IPS-NIHi11 (cell line): Measurements from ENCODE around the gene COMMD10.

Source experiments
- DNase-seq: peaks from one replicate; pipeline ENCODE4 v3.0.0; 2012; ENCODE audit warnings: mixed read lengths, low spot score

The COMMD10 gene

DNA sequence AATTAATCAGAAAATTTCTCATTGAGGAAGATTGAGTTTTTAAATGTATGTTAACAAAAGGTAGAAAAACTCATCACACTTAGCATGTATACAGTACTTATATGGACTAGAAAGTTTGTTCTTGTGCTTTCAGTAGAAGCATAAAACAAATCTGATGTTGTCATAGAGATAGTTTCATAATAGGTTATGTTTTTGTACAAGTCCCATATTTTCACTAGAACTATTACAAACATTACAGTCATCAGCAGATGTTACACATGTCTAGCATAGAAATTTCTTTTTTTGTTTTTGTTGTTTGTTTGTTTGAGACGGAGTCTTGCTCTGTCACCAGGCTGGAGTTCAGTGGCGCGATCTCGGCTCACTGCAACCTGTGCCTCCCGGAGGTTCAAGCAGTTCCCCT lies 131.4 kb downstream of the COMMD10 start:
- DNase-seq: no peak

DNA sequence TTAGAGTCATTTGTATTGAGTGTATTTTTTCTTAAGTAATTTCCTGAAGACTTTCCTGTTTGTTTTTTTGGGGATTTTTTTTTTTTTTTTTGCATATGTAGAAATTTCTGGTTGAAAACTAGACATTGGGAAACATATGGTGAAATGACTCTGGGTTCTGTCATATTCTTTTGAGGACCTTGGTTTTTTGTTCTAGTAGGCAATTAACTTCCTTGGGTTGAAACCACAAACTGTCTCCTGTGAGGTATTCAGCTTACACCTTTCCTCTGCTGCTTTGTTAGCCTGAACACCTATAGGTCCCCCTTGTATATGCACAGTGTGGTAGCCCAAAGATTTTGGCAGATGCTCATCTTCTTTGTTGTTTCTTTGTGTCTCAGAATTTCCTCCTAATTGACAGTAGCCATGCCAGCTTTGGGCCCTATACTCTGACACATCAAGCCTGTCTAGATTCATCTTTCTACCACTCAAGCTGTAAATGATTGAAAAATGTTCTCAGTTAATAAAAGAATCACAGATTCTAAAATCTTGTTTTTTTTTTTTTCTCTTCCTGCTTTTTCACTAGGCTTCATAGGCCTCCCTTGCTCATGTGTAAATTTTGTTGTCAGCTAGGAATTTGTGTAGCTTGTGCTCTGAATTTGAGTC lies 140.6 kb downstream of the COMMD10 start:
- no peak for DNase-seq

DNA sequence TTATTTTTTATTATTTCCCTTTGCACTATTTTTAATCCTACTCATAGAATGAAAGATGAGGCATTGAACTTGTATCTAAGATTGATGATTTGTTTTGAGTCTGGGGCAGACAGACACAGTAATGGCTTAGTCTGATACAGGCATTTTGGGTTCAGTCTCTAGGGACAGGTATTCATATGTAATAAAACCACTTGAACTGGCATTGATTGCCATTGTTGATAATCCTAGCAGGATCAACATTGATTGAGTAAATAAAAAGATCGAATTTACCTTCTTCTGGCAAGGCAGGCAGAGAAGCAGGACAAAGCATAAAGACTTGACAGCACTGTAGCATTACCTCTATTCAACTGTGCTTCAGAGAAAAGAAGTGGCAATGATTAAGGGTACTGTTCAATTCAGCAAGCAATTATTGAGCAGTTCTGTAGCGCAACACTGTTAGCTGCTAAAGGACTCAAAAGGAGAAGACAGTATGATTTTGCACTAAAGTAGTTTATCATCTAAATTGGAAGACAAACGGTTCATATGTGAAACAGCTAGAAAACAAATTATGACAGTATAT lies 144.4 kb downstream of the COMMD10 start:
- no peak for DNase-seq

DNA sequence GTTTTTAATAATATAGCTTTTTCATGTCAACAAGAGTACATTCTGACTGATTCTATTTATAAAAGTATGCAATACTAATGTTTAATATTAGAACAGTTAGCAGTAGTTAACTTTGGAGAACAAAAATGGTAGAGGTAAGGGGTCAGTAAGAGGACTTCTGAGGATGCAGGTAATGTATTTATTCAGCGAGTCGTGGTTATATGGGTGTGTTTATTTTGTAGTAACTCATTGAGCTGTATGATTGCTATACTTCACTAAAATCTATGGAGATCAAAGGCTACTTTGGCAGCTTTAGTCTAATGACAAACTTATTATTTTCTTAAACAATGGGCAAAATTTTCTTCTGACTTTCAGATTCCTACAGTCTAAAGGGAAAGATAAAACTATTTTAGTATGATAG lies 146.5 kb downstream of the COMMD10 start:
- DNase-seq: no peak

DNA sequence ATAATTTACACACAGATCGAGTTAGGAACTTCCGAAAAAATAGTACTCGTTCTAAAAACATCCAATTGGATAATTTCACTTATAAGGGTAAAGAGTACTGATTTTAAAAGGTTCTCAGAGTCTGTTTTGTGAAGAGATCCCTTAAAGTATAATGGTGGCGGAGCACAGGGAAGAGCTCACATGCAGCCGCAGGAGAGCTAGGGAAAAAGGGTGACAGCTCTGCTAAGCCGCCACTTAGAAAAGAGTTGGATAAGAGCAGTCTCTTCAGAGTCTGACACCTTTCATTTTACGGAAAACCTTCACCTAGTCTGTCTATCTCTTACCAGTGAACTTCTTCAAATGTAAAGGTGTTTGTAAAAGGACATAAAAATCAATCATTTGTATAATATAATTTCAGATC lies 149.9 kb downstream of the COMMD10 start:
- no peak for DNase-seq

DNA sequence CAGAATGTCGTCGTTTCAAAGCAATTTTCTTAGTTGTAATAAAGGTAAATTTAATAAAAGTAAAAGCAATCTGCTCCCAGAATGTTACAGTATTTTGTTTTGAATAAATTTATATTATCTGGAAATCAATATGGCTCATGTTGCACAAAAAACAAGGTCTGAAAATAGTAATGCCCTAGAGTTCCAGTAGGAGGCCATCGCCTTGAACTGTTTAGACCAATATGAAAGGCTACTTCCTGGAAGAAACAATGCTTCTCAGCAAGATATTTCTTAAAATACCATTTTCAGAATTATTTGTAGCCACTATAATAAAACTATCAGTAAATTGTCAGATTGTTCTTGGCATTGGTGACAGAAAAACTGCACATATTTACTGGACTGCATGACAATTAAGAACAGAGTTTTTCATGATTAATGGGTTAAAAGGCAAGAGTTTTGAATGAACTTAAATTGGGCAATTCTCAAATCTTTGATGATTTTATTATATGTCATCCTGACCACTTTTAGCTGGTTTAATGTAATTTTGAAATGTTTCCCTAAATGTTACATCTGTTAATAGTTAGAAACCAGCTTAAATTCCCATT lies 153.2 kb downstream of the COMMD10 start:
- no peak for DNase-seq

DNA sequence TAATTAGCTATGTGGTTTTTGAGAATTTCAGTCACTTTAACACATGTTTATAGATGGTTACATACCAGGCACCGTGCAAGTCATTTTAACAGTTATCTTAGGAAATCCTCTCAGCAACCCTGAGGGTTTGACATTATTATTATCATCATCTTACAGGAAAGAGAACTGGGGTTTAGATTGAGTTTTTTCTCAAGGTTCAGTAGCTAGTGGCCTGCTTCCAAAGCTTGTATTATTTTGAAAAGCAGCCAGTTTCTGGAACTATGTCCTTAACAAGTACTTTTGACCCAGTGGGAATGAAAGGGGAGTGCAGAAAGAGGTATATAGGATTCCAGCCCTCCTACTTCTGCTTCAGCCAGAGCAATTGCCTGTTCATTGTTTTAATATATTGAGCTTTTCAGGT lies 157.5 kb downstream of the COMMD10 start:
- no peak for DNase-seq

DNA sequence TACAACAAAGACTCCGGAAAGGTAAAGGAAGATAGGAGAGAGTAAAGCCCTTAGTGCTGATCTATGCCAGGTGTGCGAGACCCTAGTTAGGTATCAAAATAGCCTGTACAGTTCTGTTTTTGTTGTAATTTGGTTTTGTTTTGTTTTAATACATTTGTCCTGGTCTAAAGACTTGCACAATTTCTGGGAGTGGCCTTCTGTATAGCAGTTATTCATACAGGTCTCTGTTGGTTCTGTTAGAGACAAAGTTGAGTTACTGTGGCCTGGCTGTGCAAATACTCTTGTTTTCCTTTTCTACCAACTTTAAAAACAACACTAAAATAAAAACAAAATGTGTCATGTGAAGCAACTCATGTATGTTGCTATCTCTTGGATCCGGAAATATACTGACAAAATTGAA lies 163.6 kb downstream of the COMMD10 start:
- DNase-seq: no peak

DNA sequence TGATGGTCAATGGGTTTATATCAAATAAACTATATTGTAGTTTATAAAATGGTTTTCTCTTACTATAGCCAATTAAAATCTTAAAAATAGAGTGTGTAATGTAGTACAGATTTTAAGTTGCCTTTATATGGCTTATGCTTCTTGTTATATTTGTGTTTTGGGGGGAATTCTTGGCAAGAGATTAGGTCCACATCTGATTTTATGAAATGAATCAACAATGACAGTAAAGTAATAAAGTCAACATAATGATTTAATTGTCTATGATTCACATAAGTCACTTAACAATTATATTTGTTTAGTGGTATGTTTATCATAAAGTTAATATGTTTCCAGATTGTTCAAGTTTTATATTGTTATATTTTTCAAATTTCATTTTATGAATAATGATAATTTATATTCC lies 164.8 kb downstream of the COMMD10 start:
- no peak for DNase-seq

DNA sequence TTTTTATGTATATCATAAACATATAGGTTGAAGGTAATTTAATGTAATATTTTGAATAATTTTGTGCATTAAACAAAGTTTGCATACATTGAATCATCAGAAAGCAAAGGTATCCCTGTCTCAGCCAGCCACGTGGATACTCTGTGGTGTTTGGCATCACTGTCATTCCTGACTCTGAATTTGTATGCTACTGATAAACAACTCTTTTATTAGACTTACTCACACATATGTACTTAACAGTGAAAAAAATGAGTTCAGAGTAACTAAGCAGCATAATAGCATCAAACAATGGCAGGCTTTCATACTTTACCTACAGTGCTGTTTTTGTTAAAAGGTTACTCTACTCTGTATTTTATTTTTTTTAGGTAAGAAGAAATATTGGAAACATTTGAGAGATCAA lies 171.9 kb downstream of the COMMD10 start:
- no peak for DNase-seq

DNA sequence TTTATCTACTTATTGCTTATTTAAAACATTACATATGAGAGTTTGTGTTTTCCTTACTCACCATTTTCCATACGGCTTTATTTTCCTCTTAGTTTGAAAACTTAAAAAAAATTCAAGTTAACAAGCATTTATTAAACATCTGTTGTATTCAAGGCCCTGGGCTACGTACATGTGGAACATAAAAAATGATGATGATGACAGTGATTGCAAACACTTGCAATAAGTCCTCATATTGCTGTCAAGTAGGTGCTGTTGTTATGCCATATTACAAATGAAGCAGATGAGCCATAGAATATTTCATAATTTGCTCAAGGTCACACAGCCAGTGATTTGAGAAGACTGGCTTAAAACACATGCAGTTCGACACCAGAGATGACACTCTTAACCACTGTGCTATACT lies 180.6 kb downstream of the COMMD10 start:
- DNase-seq: no peak

DNA sequence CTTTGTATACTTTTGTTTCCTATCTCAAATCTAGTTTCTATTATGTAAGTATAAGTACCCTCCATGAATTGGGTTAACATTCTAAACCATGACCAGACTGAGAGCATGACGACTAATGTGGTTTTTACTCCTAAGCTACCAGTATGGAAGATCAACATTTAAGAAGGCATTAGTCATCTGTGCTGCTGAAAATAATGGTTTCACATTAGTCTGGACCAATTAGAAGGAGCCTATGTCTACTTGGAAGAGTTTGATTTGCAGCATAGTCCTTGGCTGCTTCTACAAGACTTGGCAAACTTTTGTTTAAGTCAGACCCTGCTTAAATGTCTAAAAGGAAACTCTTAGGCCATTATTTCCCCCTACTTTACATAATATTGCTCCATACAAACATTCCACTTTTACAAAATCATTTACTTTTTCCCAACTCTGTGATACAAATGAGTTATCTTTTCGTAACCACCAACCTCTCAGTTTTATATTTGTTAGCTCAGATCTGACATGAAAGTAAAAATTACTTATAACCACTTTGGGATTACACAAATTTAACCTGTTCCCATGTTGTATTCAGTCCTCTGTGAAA lies 186.7 kb downstream of the COMMD10 start:
- no peak for DNase-seq

DNA sequence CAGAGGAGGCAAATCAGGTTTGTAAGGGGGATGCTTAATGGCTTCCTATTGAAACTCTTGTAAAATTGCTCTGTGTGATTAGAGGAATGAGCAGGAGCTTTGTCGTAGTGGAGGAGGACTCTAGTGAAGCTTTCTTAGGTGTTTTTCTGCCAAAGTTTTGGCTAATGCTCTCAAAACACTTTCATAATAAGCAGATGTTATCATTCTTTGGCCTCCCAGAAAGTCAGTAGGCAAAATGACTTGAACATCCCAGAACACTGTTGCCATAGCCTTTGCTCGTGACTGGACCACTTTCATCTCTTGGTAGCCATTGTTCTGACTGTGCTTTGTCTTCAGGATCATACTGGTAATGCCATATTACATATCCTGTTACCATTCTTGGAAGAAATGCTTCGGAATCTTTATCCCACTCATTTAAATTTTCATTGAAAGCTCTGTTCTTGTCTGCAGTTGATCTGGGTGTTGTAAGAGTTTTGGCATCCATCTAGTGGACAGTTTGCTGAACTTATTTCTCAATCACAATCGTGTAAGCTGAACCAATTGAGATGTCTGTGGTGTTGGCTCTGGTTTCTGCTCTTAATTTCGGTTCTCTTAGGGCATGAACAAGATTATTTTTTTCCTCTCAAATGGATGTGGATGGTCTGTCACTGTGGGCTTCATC lies 187.6 kb downstream of the COMMD10 start:
- DNase-seq: no peak

DNA sequence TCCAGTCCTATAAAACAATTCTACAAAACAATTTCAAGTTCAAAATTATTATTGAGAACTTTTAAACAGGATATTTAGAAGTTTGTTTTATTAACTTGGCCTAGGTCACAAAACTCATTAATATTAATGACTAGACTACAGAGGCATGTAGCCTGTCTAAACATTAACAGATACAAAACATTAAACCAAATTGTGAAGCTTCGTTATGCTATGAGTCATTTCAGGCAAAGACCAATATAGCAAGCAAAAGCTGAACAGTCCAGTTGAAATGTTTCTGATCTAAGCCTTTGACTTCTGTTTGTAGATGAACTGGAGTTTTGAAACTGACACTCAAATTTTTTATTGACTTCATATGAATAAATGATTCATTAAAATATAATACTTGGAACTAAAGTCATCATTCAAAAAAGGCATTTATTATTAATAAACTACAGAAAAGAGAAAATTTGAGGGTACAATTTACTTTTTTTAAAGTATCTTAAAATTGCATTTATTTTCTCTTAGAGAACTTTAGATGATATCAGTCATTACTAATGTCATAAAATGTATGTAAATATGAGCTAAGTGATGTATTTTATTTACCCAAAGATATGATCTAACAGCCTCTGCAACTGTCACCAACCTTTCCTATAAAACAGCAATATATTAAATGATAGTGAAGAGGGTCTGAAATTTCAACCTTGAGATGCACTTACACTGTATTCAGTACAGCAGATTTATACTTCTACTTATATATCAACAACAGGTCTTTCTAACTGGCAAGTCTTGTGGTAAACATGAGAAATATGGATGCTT lies 188.8 kb downstream of the COMMD10 start:
- no peak for DNase-seq

DNA sequence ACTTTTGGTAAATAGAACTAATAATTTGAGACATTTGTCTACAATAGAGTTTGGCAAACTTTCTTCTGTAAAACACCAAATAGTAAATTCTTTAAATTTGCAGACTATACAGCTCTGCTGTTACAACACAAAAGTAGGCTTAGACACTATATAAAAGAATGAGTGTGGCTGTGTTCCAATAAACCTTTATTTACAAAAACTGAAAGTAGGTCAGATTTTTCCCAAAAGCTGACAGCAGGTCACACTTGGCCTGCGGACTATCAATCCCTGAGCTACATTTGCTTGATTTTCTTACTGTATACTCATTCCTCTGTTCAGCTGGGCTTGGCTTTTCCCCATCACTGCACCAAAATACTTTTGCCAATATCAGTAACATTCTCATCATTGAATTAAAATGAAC lies 189.4 kb downstream of the COMMD10 start:
- DNase-seq: no peak

DNA sequence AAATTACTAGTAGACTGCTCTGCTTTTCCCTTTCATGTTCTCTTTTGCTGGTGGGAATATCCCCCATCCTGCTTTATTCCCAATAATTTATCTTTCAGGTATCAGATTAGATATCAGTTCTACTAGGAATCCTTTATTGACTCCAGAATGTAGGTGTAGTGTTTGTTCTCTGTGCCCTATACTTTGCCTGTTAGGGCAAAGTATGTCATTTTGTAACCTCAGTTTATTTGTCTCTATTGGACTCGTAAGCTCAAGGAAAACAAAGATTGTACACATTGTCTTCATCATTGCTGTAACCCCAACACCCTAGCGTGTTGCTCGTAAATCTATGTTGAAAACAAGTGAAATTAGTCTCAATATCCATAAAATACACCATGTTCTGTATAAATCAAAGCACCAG lies 190.5 kb downstream of the COMMD10 start:
- no peak for DNase-seq

DNA sequence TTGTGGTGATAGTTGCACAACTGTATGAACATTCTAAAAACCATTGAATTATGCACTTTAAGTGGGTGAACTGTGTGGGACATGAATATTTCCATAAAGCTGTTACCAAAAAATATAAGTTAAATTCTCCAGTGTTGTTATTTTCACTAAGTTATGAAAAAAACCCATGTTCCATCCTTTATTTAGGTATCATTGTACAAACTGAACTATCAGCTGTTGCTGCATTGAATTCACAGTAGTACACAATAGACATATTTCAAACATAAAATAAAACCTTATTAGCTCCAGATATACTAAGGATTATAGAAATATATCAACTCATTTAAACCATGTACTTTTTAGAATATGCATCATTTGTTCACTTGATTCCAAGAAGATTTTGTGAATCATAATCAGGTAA lies 192.1 kb downstream of the COMMD10 start:
- DNase-seq: no peak

DNA sequence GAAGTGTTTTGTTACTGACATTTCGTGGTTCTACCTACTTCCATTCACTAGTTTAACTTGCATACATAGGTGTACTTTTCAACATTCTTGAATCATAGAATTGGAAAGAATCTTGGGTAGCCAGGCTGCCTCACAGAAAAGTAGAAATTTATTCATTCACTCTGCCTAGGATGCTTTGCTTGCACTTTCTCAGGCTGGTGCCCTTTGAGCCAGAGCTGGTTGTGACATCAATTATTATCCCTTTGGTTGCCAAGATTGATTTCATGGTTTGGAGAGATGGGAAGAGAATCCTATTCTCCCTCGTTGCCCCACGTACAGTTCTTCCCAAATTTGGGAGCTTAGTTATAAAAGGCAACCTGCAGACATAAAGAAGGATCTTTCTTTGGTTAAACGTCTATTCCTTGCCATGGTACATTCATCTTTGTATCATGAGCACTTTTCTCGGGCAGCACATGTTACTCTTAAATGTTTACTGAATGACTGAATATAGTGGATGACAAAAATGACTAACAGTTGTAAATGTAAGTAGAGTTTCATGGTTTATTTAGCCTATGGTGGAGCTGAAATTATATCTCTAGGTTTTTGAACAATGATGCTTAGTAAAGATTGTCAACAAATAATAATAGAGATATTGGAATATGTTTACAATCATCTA lies 195.5 kb downstream of the COMMD10 start:
- DNase-seq: no peak

DNA sequence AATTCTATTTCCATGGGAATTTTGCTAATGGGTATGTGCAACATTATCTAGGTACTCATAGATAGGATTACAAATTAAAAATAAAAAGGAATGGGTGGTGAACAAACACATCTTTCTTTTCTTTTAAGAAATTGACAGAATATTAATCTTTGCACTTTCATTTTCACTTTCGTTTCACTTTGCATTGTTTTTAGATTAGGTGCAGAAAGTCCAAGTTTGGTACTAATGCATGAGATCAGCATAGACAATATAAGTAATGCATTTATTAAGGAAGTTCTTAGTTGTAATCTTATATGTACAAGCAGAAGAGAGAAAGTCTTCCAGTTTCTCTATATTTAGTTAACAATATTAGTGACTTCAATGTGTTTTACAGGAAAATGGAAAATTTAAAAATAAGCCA lies 196.5 kb downstream of the COMMD10 start:
- no peak for DNase-seq

DNA sequence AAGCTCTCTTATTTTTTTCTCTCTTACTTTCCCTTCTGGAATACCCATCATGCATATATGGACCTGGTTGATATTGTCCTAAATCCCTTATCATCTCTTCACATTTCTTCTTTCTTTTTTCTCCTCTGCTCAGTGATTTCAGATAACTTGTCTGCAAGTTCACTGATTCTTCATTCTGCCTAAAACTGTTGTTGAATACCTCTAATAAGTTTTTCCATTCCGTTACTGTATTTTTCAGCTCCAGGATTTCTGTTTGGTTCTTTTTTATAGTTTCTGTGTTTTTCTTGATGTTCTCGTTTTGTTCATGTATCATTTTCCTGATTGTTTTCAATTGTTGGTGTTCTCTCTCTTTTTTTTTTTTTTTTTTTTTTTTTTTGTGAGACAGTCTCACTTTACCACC lies 203.7 kb downstream of the COMMD10 start:
- DNase-seq: no peak

DNA sequence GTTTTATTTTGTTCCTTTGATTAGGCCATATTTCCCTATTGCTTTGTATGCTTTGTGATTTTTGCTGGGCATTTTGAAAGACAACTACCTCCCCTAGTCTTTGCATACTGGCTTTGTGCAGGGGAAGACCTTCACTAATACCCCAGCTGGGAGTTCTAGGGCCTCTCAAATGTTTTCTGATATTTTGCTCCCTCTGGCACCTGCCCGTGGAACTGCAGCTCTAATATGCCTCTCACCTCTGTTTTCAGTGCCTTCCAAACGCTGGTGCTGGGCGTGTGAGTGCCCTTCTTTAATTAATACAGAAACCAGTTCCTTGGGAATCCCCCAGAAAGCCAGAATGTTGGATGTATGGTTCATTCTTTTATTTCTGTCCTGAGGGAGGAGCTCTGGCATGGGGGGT lies 204.5 kb downstream of the COMMD10 start:
- peak; percentile 50 for DNase-seq

DNA sequence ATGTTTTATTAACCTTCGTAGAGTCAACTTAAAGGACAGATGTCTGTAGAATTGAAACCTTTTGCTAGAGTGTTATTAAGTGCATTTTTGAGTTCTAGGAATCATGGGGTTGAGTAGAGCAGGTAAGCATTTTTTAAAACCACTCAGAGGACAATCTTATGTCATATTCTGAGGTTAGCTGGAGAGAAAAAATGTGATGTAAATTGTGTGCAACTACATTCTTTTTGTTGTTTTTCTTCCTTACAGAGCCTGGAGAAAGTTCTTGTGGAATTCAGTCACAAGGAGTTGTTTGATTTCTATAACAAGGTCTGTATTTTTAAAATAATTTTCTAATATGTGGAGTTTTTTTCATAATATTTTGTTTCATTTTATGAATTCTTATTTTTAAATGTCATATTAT lies 206.4 kb downstream of the COMMD10 start:
- no peak for DNase-seq
